Aorta (tissue), 5 donors: ENCODE measurements around the gene IQGAP3. TPM values are rescaled to one million over a fixed set of nuclear protein-coding genes. Genes with fewer than 3 reads are reported as not detected.

Experiments used
- ATAC-seq: fragments of 200-7000 bp; cut with Tn5 transposase; one replicate; pipeline ENCODE4 v1.9.1; 2022; ENCODE audit warnings: moderate library complexity; ENCODE audit not compliant: low FRiP score
- DNase-seq, 2 donors: peaks; one replicate each; pipeline ENCODE4 v3.0.0-alpha.2; 2020
- H3K27ac ChIP-seq, 2 donors: one replicate each; pipeline ENCODE4 v1.5.1; 2013; ENCODE audit warnings: low read length in 2 of 2, mild to moderate bottlenecking in 2 of 2, moderate library complexity in 2 of 2, control low read depth in 1 of 2, inconsistent platforms in 1 of 2, low read depth in 1 of 2
- H3K27me3 ChIP-seq, 2 donors: one replicate each; pipeline ENCODE4 v1.6.1; 2013; ENCODE audit warnings: control low read depth in 1 of 2, low read length in 1 of 2, mild to moderate bottlenecking in 1 of 2, moderate library complexity in 1 of 2; ENCODE audit not compliant: insufficient read depth in 2 of 2, control insufficient read depth in 1 of 2
- H3K36me3 ChIP-seq, 2 donors: one replicate each; pipeline ENCODE4 v1.6.1; 2013; ENCODE audit warnings: control low read depth in 1 of 2, low read length in 1 of 2, mild to moderate bottlenecking in 1 of 2; ENCODE audit not compliant: insufficient read depth in 2 of 2, control insufficient read depth in 1 of 2
- H3K4me1 ChIP-seq, 2 donors: one replicate each; pipeline ENCODE4 v1.6.1; 2013; ENCODE audit warnings: low read length in 2 of 2, control low read depth in 1 of 2, mild to moderate bottlenecking in 1 of 2, moderate library complexity in 1 of 2; ENCODE audit not compliant: insufficient read depth in 2 of 2, control insufficient read depth in 1 of 2
- H3K4me3 ChIP-seq, 2 donors: one replicate each; pipeline ENCODE4 v1.5.1; 2013; ENCODE audit warnings: low read length in 2 of 2, control low read depth in 1 of 2, mild to moderate bottlenecking in 1 of 2
- H3K9me3 ChIP-seq: one replicate; pipeline ENCODE4 v1.6.1; 2013; ENCODE audit warnings: mild to moderate bottlenecking, low read length; ENCODE audit not compliant: control insufficient read depth
- WGBS, 2 donors: extraction: QIAGEN DNeasy Blood & Tissue Kit; methylation state at CpG; one replicate each; pipeline ENCODE4 v1.1.7; 2013; 5-methylcytosine and 5-hydroxymethylcytosine counted together
- intact Hi-C, 2 donors: fragments of 100-400 bp; cut with DNase I; formaldehyde crosslinking; loops; one replicate each; pipeline versions ENCODE4 v1.14.2 to v1.15.0; 2022
- polyA plus RNA-seq, 2 donors: library from polyadenylated mRNA; stranded (reverse); fragments of 200-250 nt; gene quantifications; one replicate each; pipeline ENCODE4 v1.2.3, GENCODE V29; 2013
- total RNA-seq, 2 donors: library from RNA; stranded (reverse); fragmentation: NEBNext Ultra II Directional; extraction: Animal tissue kit (Norgen Biotek cat#: 25700); gene quantifications; one replicate each; pipeline ENCODE4 v1.2.1, GENCODE V29; 2021
- donor health status: healthy with polysubstance abuse.
- donor health status: Bipolar disorder and iron deficiency.
- donor health status: DM: no; HTN: no; CAD: no.
- donor health status: DM: no; HTN: no; CAD: no.
- donor health status: DM: yes; HTN: yes; CAD: no.

IQGAP3 gene
- total and polyA plus RNA-seq, 4 donors: 0.10 to 2.3 (median 0.48) TPM

- H3K27ac ChIP-seq: peak overlapping the region in 1 of 2 donors; percentile 4
- intact Hi-C loops: no loop called here
- peaks cover 0 to 16% of the 10 kb centered on the region in 2 donors for H3K36me3 ChIP-seq
- no peak overlapping the region for H3K4me3 ChIP-seq
- no peaks in the 10 kb centered on the region for H3K27me3 ChIP-seq
- DNase-seq: no peak
- no peak for ATAC-seq
- H3K9me3 ChIP-seq: no peaks in the 10 kb centered on the region
- H3K4me1 ChIP-seq: peaks cover 0 to 5% of the 10 kb centered on the region in 2 donors
- 31 to 40% methylated on average over 4 of the region's 4 CpGs for WGBS, 2 donors
Measured at GRCh38 chr1:156480016-156480370, 92.4 kb downstream of the IQGAP3 start.

- intact Hi-C loops: no loop called here
- DNase-seq (no peak), ATAC-seq (no peak)
- Histone ChIP-seq H3K4me3 (no peak overlapping the region), H3K4me1 (no peaks in the 10 kb centered on the region), H3K27me3 (no peaks in the 10 kb centered on the region), H3K27ac (peak overlapping the region in 1 of 2 donors; percentile 23), H3K36me3 (peaks cover 0 to 16% of the 10 kb centered on the region in 2 donors), H3K9me3 (no peaks in the 10 kb centered on the region)
- 79 to 82% methylated on average over 15 of the region's 15 CpGs for WGBS, 2 donors
Measured at GRCh38 chr1:156479093-156480015, 93.0 kb downstream of the IQGAP3 start.

GRCh38 chr1:156478250-156478627, 94.1 kb downstream of the IQGAP3 start:
- peaks cover 0 to 21% of the 10 kb centered on the region in 2 donors for H3K36me3 ChIP-seq
- intact Hi-C loops: no loop called here
- no peak overlapping the region for H3K4me3 ChIP-seq
- peak overlapping the region in 1 of 2 donors; percentile 28 for H3K27ac ChIP-seq
- WGBS, 2 donors: 68 to 83% methylated on average over 8 of the region's 8 CpGs
- DNase-seq (no peak), ATAC-seq (no peak)
- H3K9me3 ChIP-seq: no peaks in the 10 kb centered on the region
- no peaks in the 10 kb centered on the region for H3K4me1 ChIP-seq
- no peaks in the 10 kb centered on the region for H3K27me3 ChIP-seq

- Histone ChIP-seq H3K9me3 (no peaks in the 10 kb centered on the region), H3K4me1 (no peaks in the 10 kb centered on the region), H3K27me3 (no peaks in the 10 kb centered on the region), H3K27ac (peak overlapping the region; percentile 46 to 89), H3K36me3 (peaks cover 0 to 21% of the 10 kb centered on the region in 2 donors), H3K4me3 (no peak overlapping the region)
- intact Hi-C loops: no loop called here
- WGBS, 2 donors: 11 to 15% methylated on average over 3 of the region's 3 CpGs
- DNase-seq (peak in 1 of 2 donors; percentile 46), ATAC-seq (no peak)
Measured at GRCh38 chr1:156477526-156478249, 94.7 kb downstream of the IQGAP3 start.

GRCh38 chr1:156476501-156477298, 95.7 kb downstream of the IQGAP3 start:
- Histone ChIP-seq H3K4me3 (no peak overlapping the region), H3K36me3 (peaks cover 0 to 16% of the 10 kb centered on the region in 2 donors), H3K9me3 (no peaks in the 10 kb centered on the region), H3K27ac (peak overlapping the region; percentile 11 to 89), H3K4me1 (no peaks in the 10 kb centered on the region), H3K27me3 (no peaks in the 10 kb centered on the region)
- DNase-seq (peak in 1 of 2 donors; percentile 86), ATAC-seq (no peak)
- intact Hi-C loops: no loop called here
- 19 to 20% methylated on average over 8 of the region's 8 CpGs for WGBS, 2 donors

GRCh38 chr1:156475568-156476500, 96.5 kb downstream of the IQGAP3 start:
- Histone ChIP-seq H3K4me1 (no peaks in the 10 kb centered on the region), H3K36me3 (peaks cover 0 to 15% of the 10 kb centered on the region in 2 donors), H3K27ac (peak overlapping the region; percentile 23 to 89), H3K27me3 (no peaks in the 10 kb centered on the region), H3K9me3 (no peaks in the 10 kb centered on the region), H3K4me3 (no peak overlapping the region)
- ATAC-seq (peak; percentile 86), DNase-seq (peak; percentile 91 to 94)
- intact Hi-C loops: loop anchor here in 1 of 2 donors (2.0 kb wide), 1 partner anchor 17 kb away; no protein-coding TSS in a partner anchor
- WGBS, 2 donors: 6 to 17% methylated on average over 25 of the region's 25 CpGs
